Astrocyte of the spinal cord (primary cell): Measurements from ENCODE around the gene ZP1.

ENCODE experiments used
- DNase-seq: peaks from one replicate; pipeline ENCODE4 v3.0.0; 2011; ENCODE audit warnings: low read depth, low spot score
- H3K4me3 ChIP-seq: 2 replicates; pipeline ENCODE4 v1.5.1; 2011; ENCODE audit warnings: low read depth, mild to moderate bottlenecking, low read length, moderate library complexity
- in situ Hi-C: cut with HindIII; loops from 2 replicates; pipeline ENCODE4 v1.10.0; 2017; ENCODE audit warnings: low sequenced_read_pairs
- TF ChIP-seq, protein P1 (sequence below): IDR thresholded peaks from 2 replicates; pipeline ENCODE4 v1.5.1; 2012; ENCODE audit warnings: low read depth, mild to moderate bottlenecking, low read length, inconsistent platforms

Gene ZP1

GRCh38 chr11:60838132-60838531 is 29.2 kb upstream of the ZP1 start:
- in situ Hi-C loops = no loop called here
- TF ChIP-seq, protein P1, sequence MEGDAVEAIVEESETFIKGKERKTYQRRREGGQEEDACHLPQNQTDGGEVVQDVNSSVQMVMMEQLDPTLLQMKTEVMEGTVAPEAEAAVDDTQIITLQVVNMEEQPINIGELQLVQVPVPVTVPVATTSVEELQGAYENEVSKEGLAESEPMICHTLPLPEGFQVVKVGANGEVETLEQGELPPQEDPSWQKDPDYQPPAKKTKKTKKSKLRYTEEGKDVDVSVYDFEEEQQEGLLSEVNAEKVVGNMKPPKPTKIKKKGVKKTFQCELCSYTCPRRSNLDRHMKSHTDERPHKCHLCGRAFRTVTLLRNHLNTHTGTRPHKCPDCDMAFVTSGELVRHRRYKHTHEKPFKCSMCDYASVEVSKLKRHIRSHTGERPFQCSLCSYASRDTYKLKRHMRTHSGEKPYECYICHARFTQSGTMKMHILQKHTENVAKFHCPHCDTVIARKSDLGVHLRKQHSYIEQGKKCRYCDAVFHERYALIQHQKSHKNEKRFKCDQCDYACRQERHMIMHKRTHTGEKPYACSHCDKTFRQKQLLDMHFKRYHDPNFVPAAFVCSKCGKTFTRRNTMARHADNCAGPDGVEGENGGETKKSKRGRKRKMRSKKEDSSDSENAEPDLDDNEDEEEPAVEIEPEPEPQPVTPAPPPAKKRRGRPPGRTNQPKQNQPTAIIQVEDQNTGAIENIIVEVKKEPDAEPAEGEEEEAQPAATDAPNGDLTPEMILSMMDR = peak; percentile 2
- H3K4me3 ChIP-seq = no peak overlapping the region
- no peak for DNase-seq

DNA sequence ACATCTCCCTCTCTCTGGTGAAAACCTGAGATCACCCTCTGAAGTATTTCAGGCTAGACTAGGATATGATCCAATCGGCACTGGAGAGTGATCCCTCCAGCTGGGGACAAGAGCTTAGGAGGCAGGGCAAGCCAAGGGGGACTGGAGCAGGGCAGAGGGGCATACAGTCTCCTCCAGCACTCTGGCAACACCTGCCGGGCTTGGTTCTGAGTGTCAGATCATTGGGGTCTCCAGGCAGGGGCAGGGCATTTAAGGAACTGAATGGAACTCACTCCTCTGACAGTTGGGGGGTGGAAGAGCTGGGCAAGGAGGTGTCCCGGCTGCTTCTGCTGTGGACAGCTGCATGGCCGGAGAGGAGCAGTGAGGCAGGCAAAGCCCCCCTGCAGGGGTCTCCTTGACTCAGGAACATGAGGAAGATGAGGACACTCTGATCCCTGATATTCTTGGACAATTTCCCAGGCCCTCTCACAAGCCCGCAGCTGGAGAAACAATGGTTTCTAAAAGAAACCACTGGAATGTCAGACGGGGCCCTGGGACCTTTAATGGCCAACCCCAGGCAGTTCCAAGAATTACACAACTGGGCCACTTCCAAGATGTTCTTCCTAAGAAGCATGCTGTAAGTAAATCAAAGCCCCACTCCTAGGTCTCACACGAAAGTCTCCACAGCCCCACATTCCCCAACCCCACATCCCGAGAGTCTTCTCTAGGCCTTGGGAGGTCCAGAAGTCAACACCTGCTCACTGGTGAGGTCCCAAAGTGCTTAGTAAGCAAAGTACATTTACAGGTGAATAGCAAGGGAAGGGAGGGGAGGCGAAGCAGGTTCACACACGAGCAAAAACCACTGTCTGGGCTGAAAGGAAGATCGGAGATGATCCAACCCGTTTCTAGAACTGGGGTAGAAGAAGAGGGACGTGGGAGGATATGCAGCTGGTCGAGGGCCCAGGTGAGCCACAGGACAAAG is 26.6 kb upstream of the ZP1 start:
- in situ Hi-C loops = no loop called here
- peak; percentile 99 for DNase-seq
- TF ChIP-seq, protein P1 = no peak
- no peak overlapping the region for H3K4me3 ChIP-seq

DNA sequence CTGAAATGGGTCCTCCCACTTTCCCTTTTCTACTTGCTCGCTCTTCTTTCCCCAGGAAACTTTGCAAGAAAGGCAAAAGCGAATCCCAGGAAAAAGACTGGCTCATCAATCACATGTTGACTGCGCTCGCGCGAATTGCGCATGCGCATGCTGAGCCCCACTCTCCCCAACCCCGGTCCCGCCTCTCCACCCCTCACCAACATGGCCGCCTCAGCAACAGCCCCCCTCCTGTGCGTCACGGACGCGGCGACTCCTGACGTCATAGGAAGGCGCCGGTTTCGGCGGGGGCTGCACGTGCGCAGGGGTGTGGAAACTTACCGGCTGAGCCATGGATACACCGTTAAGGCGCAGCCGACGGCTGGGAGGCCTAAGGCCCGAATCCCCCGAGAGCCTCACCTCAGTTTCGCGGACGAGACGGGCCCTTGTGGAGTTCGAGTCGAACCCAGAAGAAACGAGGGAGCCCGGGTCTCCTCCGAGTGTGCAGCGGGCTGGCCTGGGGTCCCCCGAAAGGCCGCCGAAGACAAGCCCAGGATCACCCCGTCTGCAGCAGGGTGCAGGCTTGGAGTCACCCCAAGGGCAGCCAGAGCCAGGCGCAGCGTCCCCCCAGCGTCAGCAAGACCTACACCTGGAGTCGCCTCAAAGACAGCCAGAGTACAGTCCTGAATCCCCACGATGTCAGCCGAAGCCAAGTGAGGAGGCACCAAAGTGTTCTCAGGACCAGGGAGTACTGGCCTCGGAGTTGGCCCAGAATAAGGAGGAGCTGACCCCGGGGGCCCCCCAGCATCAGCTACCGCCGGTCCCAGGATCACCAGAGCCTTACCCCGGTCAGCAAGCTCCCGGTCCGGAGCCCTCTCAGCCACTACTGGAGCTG is 25.3 kb upstream of the ZP1 start, which contains the start of gene CCDC86:
TSS of gene CCDC86 (plus strand) at position 317 of the 871 bp plus-strand sequence. CDS start at position 329, 12 bp downstream.
- TF ChIP-seq, protein P1 = no peak
- H3K4me3 ChIP-seq = peak within 1 kb of the TSS; percentile 93
- DNase-seq = peak; percentile 97
- in situ Hi-C loops = no loop called here

GRCh38 chr11:60842668-60843600 is 24.4 kb upstream of the ZP1 start:
- TF ChIP-seq, protein P1 = no peak
- DNase-seq = peak; percentile 28
- peak overlapping the region; percentile 93 for H3K4me3 ChIP-seq
- in situ Hi-C loops = no loop called here

DNA sequence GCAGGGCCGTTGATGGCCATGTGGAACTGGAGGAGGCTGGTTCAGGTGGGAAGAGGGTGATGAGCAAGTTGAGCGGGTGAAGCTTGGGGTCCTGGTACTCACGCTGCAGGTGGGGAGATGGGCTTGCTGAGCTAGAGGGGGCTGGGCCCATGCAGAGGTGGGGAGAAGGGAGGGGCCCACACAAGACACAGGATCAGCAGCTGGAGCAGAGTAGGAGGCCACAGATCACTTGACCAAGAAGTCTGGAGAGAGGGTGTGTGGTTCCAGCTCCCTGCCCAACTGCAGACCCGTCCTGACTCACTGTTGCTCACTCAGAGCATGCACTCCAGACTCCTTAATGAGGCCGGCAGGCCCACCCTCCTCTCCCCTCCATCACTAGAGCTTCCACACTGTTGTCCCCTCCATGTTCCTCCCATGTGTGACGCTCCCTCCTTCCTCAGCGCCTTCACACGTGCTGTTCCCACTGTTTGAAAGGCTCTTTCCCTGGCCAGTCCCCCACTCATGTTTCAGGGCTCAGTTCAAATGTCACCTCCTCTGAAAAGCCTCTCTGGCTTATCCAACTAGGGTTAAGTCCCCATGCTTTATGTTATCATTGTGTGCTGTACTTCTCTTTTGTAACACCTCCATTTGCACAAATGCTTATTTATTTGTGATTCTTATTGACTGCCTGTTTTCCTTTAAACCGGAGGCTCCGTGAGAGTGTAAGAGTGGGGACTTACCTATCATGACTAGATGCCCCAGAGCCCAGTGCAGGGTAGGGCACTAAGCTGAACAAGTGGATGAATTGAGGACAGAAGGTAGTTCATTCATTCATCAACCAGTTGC is 23.1 kb upstream of the ZP1 start:
- TF ChIP-seq, protein P1 = no peak
- H3K4me3 ChIP-seq = peak overlapping the region; percentile 93
- in situ Hi-C loops = no loop called here
- peak; percentile 57 for DNase-seq
